ENCODE measurements around the gene TRAM2. TPM values are rescaled to one million over a fixed set of nuclear protein-coding genes. Genes with fewer than 3 reads are reported as not detected.
A peak's percentile ranks its signal among the peaks of the same experiment; 100 is the strongest.

The TRAM2 gene
- total RNA-seq, 1 experiment from 2014 or later = 17.7 TPM

DNA sequence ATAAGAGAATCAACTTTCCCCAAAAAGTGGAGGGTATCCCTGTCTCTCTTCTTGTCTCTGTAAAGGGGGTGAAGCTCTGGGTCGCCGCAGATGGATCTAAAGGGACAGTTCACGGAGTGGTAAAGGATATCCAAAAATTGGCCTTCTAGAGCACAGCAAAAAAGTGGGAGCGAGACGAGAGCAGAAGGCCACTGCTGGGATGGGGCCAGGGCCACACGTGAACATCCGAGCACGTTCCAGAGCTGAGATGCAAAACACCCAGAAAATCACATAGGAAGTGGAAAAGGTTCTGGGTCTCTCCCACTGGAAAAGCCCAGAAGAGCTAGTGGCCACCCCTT, 837 bp downstream of the TRAM2 start:
- Histone ChIP-seq H3K4me2 (ENCODE audit: low read length) (peak overlapping the region; percentile 84), H3K4me3 (ENCODE audit: low read length) (peak overlapping the region; percentile 83), H3K9me3 (ENCODE audit: low read length) (no peaks in the 10 kb centered on the region), H3K9me2 (replicated peaks; ENCODE audit: low read length) (no peaks in the 10 kb centered on the region), H4K20me1 (ENCODE audit: low read length) (peaks cover 9% of the 10 kb centered on the region; the same call in 1 of the 2 replicates), H3K36me3 (ENCODE audit: low read depth, low read length) (no peaks in the 10 kb centered on the region), H3K4me1 (ENCODE audit: insufficient read depth, low read length) (peaks cover 33% of the 10 kb centered on the region), H3K27ac (ENCODE audit: low read length) (no peak overlapping the region), H3K27me3 (ENCODE audit: low read length) (no peaks in the 10 kb centered on the region), H3K9ac (ENCODE audit: low read length) (peak overlapping the region; percentile 57; the same call in 1 of the 2 replicates), H3F3A (ENCODE audit: low read length, unreplicated experiment) (no peaks in the 10 kb centered on the region), H3K79me2 (ENCODE audit: low read length) (peaks cover 57% of the 10 kb centered on the region), H2AFZ (ENCODE audit: low read length) (no peak overlapping the region)
- no TSS peak for BruUV-seq (replicated peaks)
- ChIA-PET POLR2A (ENCODE audit: unreplicated experiment) (interaction anchor here (0.6 kb wide), 1 partner anchor 72 kb away, joined by 3 read pairs; no protein-coding TSS in a partner anchor), CTCF (interaction anchor here (1.1 kb wide), 1 partner anchor 160 kb away, joined by 3 read pairs; no protein-coding TSS in a partner anchor)
- ATAC-seq (no peak), DNase-seq (no peak)
- TF ChIP-seq EZH2phosphoT487 (IDR thresholded peaks at IDR 0.05; ENCODE audit: borderline replicate concordance, low read length) (no peak), EZH2 (IDR thresholded peaks at IDR 0.05; ENCODE audit: low read length, unreplicated experiment) (no peak)
- TF ChIP-seq, protein P1, sequence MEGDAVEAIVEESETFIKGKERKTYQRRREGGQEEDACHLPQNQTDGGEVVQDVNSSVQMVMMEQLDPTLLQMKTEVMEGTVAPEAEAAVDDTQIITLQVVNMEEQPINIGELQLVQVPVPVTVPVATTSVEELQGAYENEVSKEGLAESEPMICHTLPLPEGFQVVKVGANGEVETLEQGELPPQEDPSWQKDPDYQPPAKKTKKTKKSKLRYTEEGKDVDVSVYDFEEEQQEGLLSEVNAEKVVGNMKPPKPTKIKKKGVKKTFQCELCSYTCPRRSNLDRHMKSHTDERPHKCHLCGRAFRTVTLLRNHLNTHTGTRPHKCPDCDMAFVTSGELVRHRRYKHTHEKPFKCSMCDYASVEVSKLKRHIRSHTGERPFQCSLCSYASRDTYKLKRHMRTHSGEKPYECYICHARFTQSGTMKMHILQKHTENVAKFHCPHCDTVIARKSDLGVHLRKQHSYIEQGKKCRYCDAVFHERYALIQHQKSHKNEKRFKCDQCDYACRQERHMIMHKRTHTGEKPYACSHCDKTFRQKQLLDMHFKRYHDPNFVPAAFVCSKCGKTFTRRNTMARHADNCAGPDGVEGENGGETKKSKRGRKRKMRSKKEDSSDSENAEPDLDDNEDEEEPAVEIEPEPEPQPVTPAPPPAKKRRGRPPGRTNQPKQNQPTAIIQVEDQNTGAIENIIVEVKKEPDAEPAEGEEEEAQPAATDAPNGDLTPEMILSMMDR (conservative IDR thresholded peaks at IDR 0.05; ENCODE audit: low read depth, low read length) = no peak
- intact Hi-C loops (cut with micrococcal nuclease) = loop anchor here (1.0 to 2.0 kb wide), 3 partner anchors 71 to 160 kb away; no protein-coding TSS in a partner anchor

- H3K79me2 ChIP-seq (ENCODE audit: low read length) = peaks cover 61% of the 10 kb centered on the region
- ATAC-seq (no peak), DNase-seq (no peak)
- TSS peak; percentile 25 for BruUV-seq (replicated peaks)
- H3K4me1 ChIP-seq (ENCODE audit: insufficient read depth, low read length) = peaks cover 33% of the 10 kb centered on the region
- H3K4me2 ChIP-seq (ENCODE audit: low read length) = peak overlapping the region; percentile 84
- peaks cover 9% of the 10 kb centered on the region; the same call in 1 of the 2 replicates for H4K20me1 ChIP-seq (ENCODE audit: low read length)
- peak overlapping the region; percentile 83 for H3K4me3 ChIP-seq (ENCODE audit: low read length)
- no peaks in the 10 kb centered on the region for H3F3A ChIP-seq (ENCODE audit: low read length, unreplicated experiment)
- POLR2A ChIA-PET (ENCODE audit: unreplicated experiment) = interaction anchor here (0.6 kb wide), 2 partner anchors 71 to 924 kb away, joined by 3 read pairs; no protein-coding TSS in a partner anchor
- H3K9me2 ChIP-seq (replicated peaks; ENCODE audit: low read length) = no peaks in the 10 kb centered on the region
- no peak overlapping the region for H2AFZ ChIP-seq (ENCODE audit: low read length)
- CTCF ChIA-PET = interaction anchor here (1.1 kb wide), 1 partner anchor 160 kb away, joined by 3 read pairs; no protein-coding TSS in a partner anchor
- H3K9me3 ChIP-seq (ENCODE audit: low read length) = no peaks in the 10 kb centered on the region
- no peaks in the 10 kb centered on the region for H3K27me3 ChIP-seq (ENCODE audit: low read length)
- H3K27ac ChIP-seq (ENCODE audit: low read length) = no peak overlapping the region
- intact Hi-C loops (cut with micrococcal nuclease) = no loop called here
- H3K9ac ChIP-seq (ENCODE audit: low read length) = no peak overlapping the region
- TF ChIP-seq EZH2phosphoT487 (IDR thresholded peaks at IDR 0.05; ENCODE audit: borderline replicate concordance, low read length) = no peak
- TF ChIP-seq, protein P1 (conservative IDR thresholded peaks at IDR 0.05; ENCODE audit: low read depth, low read length) = no peak
- no peak for TF ChIP-seq EZH2 (IDR thresholded peaks at IDR 0.05; ENCODE audit: low read length, unreplicated experiment)
- H3K36me3 ChIP-seq (ENCODE audit: low read depth, low read length) = no peaks in the 10 kb centered on the region
These were observed 1.4 kb downstream of the TRAM2 start for GRCh38 chr6:52575502-52575892.

Measured in PC-3 (cell line).